Astrocyte of the spinal cord (primary cell): Measurements from ENCODE around the gene ACTRT2.

Experiments
- DNase-seq: peaks from one replicate; pipeline ENCODE4 v3.0.0; 2011; ENCODE audit warnings: low read depth, low spot score
- H3K4me3 ChIP-seq: 2 replicates; pipeline ENCODE4 v1.5.1; 2011; ENCODE audit warnings: low read depth, mild to moderate bottlenecking, low read length, moderate library complexity
- CTCF ChIP-seq: IDR thresholded peaks from 2 replicates; pipeline ENCODE4 v1.5.1; 2012; ENCODE audit warnings: low read depth, mild to moderate bottlenecking, low read length, inconsistent platforms
- in situ Hi-C: cut with HindIII; loops from 2 replicates; pipeline ENCODE4 v1.10.0; 2017; ENCODE audit warnings: low sequenced_read_pairs

The ACTRT2 gene

DNA sequence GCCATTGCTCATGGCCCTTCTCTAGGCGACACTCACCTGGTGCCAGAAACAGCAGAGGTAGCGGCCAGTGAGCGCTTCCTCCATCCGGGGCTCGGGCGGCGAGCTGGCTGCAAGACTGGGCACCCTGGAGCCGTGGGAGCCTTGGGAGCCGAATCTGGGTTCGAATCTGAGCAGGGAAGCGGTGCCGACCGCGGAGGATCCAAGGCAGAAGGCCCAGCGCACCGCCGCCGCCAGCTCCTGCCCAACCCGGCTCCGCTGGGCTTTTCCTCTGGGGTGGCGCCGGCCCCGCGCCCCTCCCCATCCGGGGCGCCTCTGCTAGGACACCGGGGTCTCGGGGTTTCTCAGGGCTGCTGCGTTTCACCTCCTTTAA, 46.0 kb downstream of the ACTRT2 start:
- TF ChIP-seq CTCF, result no peak
- in situ Hi-C loops, result loop anchor here (25.0 kb wide), 1 partner anchor 345 kb away; no protein-coding TSS in a partner anchor
- DNase-seq, result no peak
- H3K4me3 ChIP-seq, result peak overlapping the region; percentile 43

- in situ Hi-C loops, result loop anchor here (25.0 kb wide), 1 partner anchor 344 kb away; no protein-coding TSS in a partner anchor
- H3K4me3 ChIP-seq, result peak overlapping the region; percentile 43
- no peak for DNase-seq
- TF ChIP-seq CTCF, result no peak
These were observed 46.6 kb downstream of the ACTRT2 start for GRCh38 chr1:3067671-3068563.

- peak within 1 kb of the TSS; percentile 46 for H3K4me3 ChIP-seq
- no peak for TF ChIP-seq CTCF
- in situ Hi-C loops, result loop anchor here (25.0 kb wide), 1 partner anchor 344 kb away; no protein-coding TSS in a partner anchor
- DNase-seq, result peak; percentile 59
These were observed 47.5 kb downstream of the ACTRT2 start, which contains the start of gene PRDM16 for GRCh38 chr1:3068564-3069431. Gene PRDM16 (plus strand): TSS chr1:3069203. CDS start chr1:3069260, 57 bp downstream.

DNA sequence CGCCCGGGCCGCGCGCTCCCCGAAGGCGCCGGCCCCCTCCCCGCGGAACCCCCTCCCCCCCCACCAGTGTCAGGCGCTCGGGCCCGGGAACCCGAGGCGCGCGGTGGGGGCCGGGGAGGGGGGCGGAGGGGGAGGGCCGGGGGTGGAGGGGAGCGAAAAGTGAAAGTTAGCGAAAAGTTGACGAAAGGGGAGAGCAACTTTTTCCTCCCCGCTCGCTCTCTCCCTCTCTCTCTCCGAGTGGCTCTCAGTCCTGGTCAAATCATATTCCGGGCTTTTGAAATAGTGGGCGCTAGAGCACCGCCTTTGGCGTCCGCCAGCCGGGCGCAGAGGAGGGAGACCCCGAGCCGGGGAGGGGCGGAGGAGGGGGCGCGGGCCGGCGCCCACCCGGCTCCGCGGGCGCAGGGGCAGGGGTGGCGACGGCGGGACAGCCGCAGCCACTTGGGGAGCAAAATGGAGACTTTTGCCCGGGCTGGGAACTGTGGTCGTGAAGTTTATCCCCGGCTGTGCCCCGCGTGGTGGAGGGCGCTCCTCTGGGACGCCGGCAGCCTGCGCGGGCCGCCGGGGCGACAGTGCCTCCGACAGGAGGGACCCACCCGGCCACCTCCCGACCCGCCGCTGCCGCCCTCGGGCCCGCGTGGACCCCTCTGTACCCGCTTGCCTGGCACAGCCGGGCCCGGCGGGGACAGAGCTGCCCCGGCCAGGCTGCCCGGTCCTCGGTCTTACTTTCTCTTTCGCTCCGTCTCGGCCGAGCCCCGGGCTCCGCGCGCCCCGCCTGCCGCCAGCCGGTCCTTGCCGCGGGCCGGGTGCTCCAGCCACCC, 48.4 kb downstream of the ACTRT2 start:
- in situ Hi-C loops, result loop anchor here (25.0 kb wide), 1 partner anchor 343 kb away; no protein-coding TSS in a partner anchor
- peak overlapping the region; percentile 46 for H3K4me3 ChIP-seq
- TF ChIP-seq CTCF, result peak; percentile 41
- peak; percentile 65 for DNase-seq

DNA sequence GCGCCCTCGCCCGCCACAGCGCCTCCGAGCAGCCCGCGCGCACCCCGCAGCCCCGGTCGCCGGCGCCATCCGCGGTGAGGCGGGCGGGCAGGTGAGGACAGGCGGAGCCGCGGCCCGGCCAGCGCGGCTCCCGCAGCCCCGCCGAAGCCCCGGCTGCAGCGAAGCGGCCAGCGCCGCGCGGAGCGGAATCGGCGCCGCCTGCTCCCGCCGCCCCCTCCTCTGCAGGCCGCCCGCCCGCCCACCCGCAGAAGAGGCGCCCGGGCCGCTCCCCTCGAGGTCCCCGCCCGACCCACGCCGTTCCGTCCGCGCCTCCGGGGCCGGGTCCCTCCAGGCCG, 49.0 kb downstream of the ACTRT2 start:
- in situ Hi-C loops, result loop anchor here (25.0 kb wide), 1 partner anchor 342 kb away; no protein-coding TSS in a partner anchor
- DNase-seq, result no peak
- peak overlapping the region; percentile 46 for H3K4me3 ChIP-seq
- TF ChIP-seq CTCF, result no peak
